CD1c-positive myeloid dendritic cell (primary cell): Measurements from ENCODE around the gene MCF2L2.
"Not testable (repeated sequence)": the region's sequence is repeated elsewhere in the genome, so short reads cannot be mapped to it uniquely, and the experiment has no call there.

Experiments used
- DNase-seq: peaks from one replicate; pipeline ENCODE4 v3.0.0-alpha.2; 2016; ENCODE audit errors: extremely low spot score

Gene MCF2L2

DNA sequence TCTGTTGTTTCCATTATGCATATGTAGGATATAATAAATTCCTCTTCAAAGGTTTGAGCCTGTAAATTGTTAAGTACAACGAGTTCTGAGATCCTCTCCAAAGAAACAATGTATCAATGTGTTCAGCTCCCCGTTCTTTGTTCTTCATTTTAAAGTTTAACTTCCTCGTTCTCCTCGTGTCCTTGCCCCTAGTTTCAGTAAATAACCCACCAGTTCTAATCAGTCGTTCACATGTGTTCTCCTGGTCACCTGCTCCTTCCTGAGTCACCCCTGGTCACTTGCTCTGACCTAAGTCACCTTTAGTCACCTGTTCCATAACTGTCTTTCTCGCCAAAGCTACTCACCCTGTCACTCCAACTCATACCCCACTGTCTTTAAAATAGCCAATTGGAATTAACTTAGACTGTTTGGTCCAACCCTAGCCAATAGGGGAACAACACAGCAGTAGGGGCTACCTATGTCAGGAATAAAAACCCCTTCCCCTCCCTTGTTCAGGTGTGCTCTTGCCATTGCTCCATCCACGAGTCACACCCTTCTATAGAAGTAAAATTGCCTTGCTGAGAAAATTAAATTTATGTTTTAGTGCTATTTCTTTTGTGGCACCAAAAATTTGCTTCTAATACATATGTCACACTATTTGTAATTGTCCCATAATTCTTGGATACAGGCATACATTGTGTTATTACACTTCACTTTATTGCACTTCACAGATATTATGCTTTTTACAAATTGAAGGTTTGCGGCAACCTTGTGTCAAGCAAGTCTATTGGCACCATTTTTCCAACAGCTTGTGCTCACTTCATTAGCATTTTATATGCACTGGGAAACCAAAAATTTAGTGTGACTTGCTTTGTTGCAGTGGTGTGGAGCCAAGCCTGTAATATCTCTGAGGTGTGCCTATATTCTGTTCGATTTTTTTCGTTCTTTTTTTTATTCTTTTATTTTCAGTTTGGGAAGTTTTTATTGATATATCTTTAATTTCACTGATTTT is 15.3 kb upstream of the MCF2L2 start:
- DNase-seq: no peak

DNA sequence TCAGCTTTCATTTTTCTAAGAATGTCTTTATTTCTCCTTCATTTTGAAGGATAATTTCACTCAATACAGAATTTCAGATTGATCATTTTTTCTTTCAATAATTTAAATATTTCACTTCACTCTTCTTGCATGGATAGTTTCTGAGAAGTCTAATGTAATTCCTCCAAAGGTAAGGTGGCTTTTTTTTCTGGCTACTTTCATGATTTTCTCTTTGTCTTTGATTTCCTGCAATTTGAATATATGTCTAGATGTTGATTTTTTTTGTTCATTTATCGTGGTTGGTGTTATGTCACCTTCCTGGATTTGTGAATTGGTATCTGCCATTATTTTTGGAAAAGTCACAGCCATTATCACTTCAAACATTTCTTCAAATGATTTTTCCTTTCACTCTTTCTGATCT is 14.6 kb upstream of the MCF2L2 start:
- DNase-seq: no peak

DNA sequence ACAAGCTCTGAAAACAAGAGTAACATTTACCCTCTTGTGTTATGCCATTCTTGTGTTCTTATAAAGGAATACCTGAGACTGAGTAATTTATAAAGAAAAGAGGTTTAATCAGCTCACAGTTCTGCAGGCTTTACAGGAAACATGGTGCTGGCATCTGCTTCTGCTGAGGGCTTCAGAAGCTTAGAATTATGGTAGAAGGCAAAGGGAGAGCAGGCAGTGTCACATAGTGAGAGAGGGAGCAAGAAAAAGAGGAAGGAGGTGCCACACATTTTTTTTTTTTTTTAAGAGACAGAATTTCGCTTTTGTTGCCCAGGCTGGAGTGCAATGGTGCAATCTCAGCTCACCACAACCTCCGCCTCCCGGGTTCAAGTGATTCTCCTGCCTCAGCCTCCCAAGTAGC is 12.1 kb upstream of the MCF2L2 start:
- not testable (repeated sequence) for DNase-seq

DNA sequence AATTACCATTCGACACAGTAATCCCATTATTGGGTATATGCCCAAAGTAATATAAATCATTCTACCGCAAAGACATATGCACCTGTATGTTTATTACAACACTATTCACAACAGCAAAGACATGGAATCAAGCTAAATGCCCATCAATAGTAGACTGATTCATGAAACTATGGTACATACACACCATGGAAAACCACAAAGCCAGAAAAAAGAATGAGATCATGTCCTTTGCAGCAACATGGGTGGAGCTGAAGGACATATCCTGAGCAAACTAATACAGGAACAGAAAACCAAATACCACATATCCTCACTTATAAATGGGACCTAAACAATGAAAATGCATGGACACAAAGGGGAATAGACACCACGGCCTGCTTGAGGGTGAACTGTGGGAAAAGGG is 11.1 kb upstream of the MCF2L2 start:
- peak; percentile 40 for DNase-seq

DNA sequence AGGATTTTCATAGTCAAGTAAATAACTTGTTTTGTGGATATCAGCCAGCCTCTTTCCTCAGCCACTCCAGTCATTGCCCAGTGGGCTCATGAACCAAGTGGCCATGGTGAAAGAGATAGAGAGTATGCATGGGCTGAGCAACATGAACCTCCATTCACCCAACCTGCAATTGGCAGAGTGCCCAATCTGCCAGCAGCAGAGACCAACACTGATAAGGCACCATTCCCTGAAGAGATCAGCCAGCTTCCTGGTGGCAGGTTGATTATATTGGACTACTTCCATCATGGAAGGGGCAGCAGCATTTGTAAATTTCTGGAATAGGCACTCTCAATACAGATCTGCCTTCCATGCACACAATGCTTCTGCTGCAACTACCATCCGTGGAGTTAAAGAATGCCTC is 10.3 kb upstream of the MCF2L2 start:
- DNase-seq: no peak

DNA sequence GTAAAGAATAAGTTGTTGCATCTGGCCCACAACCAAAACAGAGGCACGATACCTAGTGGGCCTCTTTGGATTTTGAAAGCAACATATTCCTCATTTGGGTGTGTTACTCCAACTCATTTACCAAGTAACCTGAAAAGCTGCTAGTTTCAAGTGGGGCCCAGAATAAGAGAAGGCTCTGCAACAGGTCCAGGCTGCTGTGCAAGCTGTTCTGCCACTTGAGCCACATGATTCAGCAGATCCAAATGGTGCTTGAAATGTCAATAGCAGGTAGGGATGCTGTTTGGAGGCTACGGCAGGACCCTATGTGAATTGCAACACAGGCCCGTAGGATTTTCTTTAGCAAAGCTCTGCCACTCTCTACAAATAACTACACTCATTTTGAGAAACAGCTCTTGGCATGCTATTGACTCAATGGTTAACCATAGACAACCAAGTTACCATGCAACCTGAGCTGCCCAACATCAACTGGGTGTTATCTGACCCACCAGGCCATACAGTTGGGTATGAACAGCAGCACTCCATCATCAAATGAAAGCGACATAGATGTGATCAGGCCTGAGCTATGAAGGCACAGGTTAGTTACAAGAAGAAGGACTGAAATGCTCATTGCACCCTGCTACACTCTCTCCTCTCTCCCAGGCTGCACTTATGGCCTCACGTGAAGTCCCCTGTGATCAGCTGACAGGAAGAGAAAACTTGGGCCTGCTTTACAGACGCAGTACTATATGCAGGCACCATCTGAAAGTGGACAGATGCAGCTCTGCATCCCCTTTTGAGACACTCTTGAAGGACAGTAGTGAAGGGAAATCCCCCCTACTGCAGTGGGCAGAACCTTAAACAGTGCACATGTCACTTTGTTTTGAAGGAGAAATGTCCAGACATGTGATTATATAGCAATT is 9.5 kb upstream of the MCF2L2 start:
- DNase-seq: no peak

DNA sequence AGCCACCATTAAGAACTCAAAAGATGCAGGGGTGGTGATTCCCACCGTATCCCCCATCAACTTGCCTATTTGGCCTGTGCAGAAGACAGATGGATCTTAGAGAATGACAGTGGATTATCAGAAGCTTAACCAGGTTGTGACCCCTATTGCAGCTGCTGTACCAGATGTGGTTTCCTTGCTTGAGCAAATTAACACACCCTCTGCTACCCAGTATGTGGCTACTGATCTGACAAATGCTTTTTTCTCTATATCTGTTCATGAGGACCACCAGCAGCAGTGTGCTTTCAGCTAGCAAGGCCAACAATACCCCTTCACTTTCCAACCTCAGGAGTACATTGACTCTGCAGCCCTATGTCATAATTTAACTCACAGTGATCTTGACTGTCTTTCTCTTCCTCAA is 8.6 kb upstream of the MCF2L2 start:
- DNase-seq: no peak

DNA sequence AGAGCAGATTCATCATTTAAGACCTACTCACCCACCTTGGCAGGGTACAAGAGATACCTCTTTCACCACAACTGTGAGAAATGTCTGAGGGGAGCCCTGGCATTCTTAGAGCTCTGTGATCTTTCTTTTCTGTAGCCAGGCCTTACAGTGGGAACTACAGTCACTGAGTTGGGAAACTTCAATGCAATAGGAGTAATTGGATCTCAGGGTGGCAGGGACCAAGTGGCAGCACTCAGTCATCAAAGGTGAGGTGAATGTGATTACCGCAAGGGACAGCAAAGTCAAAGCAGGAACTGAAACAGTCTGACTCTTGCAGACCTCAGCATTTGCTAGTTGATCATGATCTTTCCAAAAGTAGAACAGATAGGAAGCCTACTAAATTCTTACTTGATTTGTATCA is 7.2 kb upstream of the MCF2L2 start:
- DNase-seq: peak; percentile 36

DNA sequence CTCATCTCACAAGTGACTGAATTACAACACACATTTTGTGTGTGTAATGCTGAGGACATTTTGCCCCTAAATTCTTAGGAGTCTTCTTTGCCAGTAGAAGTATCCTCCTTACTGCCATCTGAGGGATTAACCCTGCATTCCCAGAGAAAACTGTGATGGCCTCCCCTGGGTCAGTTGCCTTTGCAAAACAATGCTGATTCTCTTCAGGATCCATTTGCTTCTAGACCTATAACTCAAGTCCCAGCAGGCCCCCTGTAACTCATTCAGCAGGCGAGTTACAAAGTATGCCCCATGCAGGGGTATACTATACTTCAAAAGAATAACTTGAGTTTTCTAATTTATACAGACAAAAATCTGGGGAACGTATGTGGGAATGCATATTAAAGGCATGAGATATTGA is 6.6 kb upstream of the MCF2L2 start:
- no peak for DNase-seq

DNA sequence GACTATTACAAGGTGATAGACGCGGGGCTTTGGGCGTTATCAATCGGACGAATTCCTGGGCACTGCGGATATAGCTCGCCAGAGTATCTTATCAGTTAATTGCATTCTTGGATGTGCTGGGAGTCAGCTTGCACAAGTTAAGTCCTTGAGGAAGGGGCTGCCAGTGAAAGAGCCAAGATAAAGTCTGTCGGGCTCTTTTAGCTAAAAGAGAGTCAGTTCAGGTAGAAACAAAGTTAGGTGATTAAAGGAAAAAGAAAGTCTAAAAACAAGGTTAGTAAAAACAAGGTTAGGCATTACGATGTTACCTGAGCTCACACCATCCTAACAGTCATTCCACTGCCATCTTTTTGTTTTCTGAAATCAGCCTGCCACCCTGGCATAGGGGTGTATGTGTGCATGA is 6.1 kb upstream of the MCF2L2 start:
- DNase-seq: no peak

DNA sequence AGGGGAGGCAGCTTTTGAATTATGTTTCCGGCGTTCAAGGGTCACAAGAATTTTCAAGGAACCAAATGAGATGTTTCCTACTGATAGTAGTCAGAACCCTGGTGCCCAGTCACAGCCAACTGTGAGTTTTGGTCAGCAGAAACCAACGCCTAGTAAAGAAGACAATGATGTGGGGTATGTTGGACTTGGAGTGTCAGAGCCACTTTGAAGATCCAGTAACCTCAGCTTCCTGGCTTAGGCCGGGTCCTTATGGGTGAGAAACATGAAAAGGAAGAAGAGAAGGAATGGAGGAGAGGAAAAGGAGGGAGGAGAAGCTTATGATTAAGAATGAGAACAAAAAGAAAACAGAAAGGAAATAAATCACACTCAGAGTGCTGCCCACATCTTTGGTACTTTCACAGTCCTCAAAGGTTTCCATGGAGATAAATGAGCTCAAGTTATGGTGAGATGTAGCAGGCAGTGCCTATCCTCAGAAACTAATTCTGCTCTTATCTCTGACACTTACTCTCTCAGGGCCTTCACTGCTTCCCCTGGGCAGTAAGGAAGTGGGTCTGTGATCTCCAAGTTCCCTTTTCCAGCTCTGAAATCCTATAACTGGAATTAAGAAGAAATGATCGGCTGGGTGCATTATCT is 2.0 kb upstream of the MCF2L2 start:
- peak; percentile 52 for DNase-seq

DNA sequence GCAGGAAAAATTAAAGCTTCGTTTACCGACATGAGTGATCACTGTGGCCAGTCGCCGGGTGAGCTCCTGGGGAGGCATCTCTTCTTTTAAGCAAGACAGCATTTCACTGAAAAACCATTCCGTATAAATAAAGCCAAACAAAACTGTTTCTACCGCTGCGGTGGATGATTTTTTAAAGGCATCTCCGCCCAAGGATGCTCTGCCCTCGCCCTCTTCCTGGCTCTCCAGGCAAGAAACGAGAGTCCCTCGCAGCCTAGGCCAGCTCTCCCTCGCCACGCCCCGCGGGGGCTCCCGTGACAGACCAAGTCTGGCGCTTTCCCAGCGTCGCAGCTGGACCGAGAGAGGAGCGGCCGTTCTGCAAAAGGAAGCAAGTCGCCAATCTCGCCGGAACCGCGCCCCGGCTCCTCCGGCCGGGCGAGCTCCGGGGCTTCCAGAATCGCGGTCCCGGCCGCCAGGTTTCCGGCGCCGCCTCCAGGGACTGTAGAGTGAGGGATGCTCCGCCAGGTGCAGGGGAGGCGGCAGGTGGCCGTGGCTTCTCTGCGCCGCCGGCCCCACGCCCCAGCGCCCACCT is 458 bp downstream of the MCF2L2 start:
- peak; percentile 69 for DNase-seq

DNA sequence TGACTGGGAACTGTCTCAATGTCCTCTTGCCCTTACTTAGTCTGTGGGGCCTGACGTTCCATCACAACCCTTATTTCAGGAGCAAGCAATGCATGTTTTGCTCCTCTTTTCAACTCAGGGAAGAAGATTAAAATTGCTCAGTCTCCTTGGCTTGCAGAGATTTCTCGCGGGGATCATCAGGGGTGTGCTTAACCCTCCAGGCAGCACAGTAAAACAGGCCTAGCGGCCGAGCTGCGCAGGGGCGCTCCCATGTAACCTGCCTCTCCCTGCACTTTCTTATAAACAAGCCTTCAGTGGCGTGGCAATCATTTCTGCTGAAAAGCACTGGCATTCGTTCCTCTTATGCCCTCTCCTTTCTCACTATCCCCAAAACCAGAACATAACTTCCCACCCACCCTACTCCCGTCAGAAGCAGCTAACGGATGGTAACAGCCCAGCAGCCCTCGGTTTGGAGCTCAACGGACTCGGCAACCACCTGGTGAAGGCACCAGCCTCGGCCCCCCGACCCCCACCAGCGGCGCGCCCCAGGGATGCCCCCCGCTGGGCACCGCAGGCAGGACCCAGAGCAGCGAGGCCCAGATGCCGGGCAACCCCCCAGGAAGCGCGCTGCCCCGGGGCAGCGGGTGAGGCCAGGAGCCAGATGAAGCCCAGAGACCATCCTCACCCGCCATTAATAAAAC is 1.1 kb downstream of the MCF2L2 start:
- no peak for DNase-seq

DNA sequence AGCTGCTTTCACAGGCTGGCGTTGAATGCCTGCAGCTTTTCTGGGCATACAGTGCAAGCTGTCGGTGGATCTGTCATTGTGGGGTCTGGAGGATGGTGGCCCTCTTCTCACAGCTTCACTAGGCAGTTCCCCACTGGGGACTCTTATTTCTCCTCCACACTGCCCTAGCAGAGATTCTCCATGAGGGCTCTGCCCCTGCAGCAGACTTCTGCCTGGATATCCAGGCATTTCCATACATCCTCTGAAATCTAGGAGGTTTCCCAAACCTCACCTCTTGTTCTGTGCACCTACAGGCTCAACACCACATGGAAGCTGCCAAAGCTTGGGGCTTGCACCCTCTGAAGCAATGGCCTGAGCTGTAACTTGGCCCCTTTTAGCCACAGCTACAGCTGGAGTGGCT is 9.6 kb downstream of the MCF2L2 start:
- DNase-seq: not testable (repeated sequence)

DNA sequence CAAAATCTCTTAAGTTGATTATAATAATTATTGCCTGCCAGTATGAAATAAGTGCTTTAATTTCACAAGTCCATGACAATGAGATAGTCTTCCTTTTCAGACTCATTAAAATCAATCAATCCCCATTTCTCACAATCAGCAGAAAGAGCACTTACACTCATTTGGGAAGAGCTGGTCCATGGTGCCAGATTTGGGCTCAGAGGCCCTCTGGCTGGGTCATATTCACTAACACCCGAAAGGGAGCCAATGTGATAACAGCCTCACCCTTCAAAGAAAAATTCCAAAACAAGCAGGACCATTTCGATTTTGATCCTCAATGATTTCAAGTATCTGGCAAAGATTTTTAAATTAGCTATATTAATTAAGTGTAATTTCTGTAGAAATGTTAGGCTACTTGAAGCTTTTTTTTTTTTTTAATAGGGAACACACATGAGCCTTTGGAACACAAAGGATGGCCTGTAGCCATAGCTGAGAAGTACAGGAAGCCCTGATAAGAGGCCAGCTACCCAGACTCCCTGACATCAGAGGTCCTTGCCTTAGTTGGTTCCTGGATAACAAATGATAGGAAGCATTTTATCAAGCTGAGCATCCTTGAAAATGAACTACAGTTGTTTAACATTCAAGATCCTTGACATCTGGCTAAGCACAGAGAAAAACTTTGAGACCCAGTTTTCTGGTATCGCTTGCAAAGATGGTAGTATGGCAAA is 17.1 kb downstream of the MCF2L2 start:
- no peak for DNase-seq

DNA sequence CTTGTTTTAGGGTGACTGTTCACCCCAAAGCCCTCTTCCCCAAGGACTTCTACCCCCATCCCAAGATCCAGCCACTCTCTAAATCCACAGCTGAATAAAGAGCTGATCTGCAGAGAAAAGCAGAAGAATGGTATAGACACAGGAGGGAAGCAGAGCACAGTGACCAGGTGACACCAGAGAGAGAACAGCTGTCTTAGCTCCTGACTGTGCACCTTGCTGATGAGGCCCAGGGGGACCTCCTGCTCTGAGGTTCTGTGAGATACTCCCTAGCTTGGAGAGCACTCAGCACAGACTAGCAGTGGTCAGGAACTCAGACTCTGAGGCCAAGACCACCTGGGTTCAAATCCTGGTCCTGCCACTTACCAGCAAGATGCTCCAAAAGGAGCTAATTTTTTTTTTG is 17.7 kb downstream of the MCF2L2 start:
- no peak for DNase-seq

DNA sequence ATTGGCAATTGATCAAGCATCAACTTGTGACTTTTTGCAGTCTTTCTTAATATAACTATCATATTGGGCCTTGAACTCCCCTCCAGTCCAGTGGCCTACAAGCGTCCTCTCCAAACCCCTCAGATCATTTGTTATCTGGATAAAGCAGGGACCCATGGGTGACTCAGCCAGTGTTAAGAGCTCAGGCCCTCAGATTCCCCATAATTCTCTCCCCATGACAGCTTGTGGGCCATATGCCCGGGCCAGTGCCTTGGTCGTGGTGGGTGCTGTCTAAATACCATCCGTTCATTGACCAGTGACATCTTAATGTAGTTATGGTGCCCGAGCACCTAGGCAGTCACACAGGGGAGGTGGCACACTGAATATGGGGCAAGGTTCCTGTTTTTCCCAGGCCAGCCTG is 18.1 kb downstream of the MCF2L2 start:
- DNase-seq: no peak

DNA sequence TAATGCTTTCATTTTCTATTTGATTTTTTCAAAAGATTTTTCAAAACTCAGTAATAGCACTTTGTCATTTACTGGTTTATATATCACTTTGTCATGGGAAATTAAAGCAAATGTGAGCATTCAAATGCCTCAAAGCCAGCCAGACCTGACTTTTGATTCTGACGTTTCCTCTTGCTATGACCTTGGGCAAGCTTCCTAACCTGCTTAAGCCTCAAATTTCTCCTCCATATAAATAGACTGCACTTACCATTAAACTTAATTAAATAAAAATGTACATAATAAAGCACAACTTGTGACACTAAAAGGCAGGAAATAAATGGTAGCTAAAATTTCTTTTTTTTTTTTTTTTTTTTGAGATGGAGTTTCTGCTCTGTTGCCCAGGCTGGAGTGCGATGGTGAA is 19.2 kb downstream of the MCF2L2 start:
- no peak for DNase-seq

DNA sequence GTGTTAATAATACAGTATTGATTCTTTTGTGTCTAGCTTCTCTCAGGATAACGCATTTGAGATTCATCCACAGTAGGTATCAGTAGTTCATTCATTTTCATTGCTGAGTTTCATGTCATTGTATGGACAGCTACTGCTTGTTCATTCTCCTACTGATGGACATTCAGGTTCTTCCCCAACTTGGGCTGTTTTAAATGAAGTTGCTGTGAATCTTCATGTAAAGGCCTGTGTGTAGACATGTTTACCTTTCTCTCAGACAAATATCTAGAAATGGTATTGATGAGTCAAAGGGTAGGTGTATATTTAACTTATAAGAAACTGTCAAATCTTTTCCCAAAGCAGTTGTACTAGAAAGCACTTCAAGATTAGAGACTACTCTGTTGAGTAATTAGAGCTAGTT is 26.7 kb downstream of the MCF2L2 start:
- DNase-seq: no peak

DNA sequence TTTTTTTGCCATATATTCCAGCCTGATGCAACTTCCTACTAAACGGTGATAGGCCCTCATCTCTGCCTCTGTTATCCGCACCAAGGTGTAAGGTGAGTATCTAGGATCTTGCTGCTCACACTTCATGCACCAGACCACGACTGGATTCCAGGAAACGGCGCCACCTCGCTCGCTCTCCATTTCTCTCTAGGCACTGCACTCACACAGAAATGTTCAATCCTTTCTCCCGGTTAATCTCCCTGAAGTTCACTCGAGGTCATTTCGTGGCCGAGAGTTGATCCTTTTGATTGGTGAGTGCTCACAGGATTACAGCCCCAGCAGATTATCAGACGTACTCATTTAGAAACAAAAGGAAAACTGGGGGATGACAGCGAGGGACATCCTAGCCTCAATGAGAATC is 28.1 kb downstream of the MCF2L2 start:
- DNase-seq: no peak
